ENCODE data around the gene PPL. TPM values are rescaled to one million over a fixed set of nuclear protein-coding genes. Genes with fewer than 3 reads are reported as not detected.
"Not testable (repeated sequence)": the region's sequence is repeated elsewhere in the genome, so short reads cannot be mapped to it uniquely, and the experiment has no call there.

PPL gene
- total RNA-seq, 4 donors from 2014 or later = 55.5 to 84.9 (median 72.0) TPM

GRCh38 chr16:4972938-4973587 lies 36.1 kb upstream of the PPL start:
- Histone ChIP-seq H3K4me3 (replicated peaks in 1 of 3) (no peak overlapping the region), H3K36me3 (no peaks in the 10 kb centered on the region), H3K27ac (no peak overlapping the region), H3K9me3 (no peaks in the 10 kb centered on the region), H3K27me3 (no peaks in the 10 kb centered on the region), H3K4me1 (no peaks in the 10 kb centered on the region)
- intact Hi-C loops (cut with DNase I) = no loop called here
- no peak for DNase-seq
- WGBS, 2 donors = 31 to 78% methylated on average over 2 to 8 of the region's 8 CpGs
- TF ChIP-seq CTCF (IDR thresholded peaks at IDR 0.05) (no peak), POLR2A (IDR thresholded peaks at IDR 0.05) (no peak)

GRCh38 chr16:4970010-4970409 lies 33.1 kb upstream of the PPL start:
- no peak overlapping the region for H3K4me3 ChIP-seq (replicated peaks in 1 of 3)
- H3K27ac ChIP-seq = no peak overlapping the region
- no peaks in the 10 kb centered on the region for H3K9me3 ChIP-seq
- no peaks in the 10 kb centered on the region for H3K27me3 ChIP-seq
- no peak for TF ChIP-seq CTCF (IDR thresholded peaks at IDR 0.05)
- TF ChIP-seq POLR2A (IDR thresholded peaks at IDR 0.05) = no peak
- intact Hi-C loops (cut with DNase I) = no loop called here
- no peak for DNase-seq
- no peaks in the 10 kb centered on the region for H3K4me1 ChIP-seq
- H3K36me3 ChIP-seq = no peaks in the 10 kb centered on the region
- 57 to 66% methylated on average over 3 of the region's 3 CpGs for WGBS, 2 donors

DNA sequence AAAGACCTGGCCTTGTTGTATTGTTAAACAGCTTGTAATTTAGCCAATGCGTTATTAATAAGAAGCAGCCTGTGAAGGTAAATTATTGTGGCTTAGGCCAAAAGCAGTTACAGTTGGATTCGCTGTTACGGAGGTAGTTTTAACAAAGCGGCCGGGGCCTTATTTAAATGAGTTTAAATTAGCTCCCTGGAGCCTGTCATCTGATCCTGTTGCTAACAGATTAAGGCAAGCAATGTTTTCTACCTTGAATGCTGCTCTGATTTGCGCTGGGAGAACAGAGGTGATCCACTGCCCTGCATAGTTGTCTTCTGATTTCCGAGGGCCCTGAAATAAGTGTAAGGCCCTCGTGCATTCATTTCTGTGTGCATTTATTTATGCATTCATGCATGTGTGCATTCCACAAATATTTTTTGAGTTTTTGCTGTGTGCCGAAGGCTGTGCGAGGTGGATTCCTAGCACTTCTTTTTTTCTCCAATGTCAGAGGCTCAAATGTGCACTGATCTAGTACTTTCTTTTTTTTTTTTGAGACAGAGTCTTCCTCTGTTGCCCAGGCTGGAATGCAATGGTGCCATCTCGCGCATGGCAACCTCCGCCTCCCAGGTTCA lies 32.0 kb upstream of the PPL start:
- intact Hi-C loops (cut with DNase I) = no loop called here
- H3K9me3 ChIP-seq = no peaks in the 10 kb centered on the region
- no peak overlapping the region for H3K4me3 ChIP-seq (replicated peaks in 1 of 3)
- H3K36me3 ChIP-seq = no peaks in the 10 kb centered on the region
- no peak for DNase-seq
- H3K27ac ChIP-seq = no peak overlapping the region
- H3K4me1 ChIP-seq = no peaks in the 10 kb centered on the region
- TF ChIP-seq CTCF (IDR thresholded peaks at IDR 0.05) (no peak), POLR2A (IDR thresholded peaks at IDR 0.05) (no peak)
- whole genome bisulfite sequencing, 2 donors = 68 to 79% methylated on average over 13 of the region's 13 CpGs
- H3K27me3 ChIP-seq = no peaks in the 10 kb centered on the region

- WGBS, 2 donors = 87 to 96% methylated on average over 12 of the region's 12 CpGs
- H3K27me3 ChIP-seq; H3K27ac ChIP-seq; H3K4me3 ChIP-seq (replicated peaks in 1 of 3); H3K9me3 ChIP-seq; H3K36me3 ChIP-seq; H3K4me1 ChIP-seq; intact Hi-C loops (cut with DNase I); DNase-seq: not testable (repeated sequence)
These were observed 31.3 kb upstream of the PPL start for GRCh38 chr16:4968278-4968677.

- 65 to 77% methylated on average over 7 to 10 of the region's 10 CpGs for WGBS, 2 donors
- TF ChIP-seq CTCF (IDR thresholded peaks at IDR 0.05) (no peak), POLR2A (IDR thresholded peaks at IDR 0.05) (no peak)
- Histone ChIP-seq H3K4me3 (replicated peaks in 1 of 3) (no peak overlapping the region), H3K27ac (no peak overlapping the region), H3K36me3 (no peaks in the 10 kb centered on the region), H3K4me1 (no peaks in the 10 kb centered on the region), H3K9me3 (no peaks in the 10 kb centered on the region), H3K27me3 (no peaks in the 10 kb centered on the region)
- intact Hi-C loops (cut with DNase I) = no loop called here
- DNase-seq = no peak
These were observed 29.9 kb upstream of the PPL start for GRCh38 chr16:4966736-4967453.

- not testable (repeated sequence) for H3K4me1 ChIP-seq; H3K27me3 ChIP-seq; H3K9me3 ChIP-seq; H3K4me3 ChIP-seq (replicated peaks in 1 of 3); DNase-seq; H3K27ac ChIP-seq; H3K36me3 ChIP-seq
- intact Hi-C loops (cut with DNase I) = loop anchor here (5.0 kb wide), 1 partner anchor 129 kb away; no protein-coding TSS in a partner anchor
- 54 to 56% methylated on average over 7 of the region's 7 CpGs for WGBS, 2 donors
These were observed 26.6 kb upstream of the PPL start for GRCh38 chr16:4963527-4963926.
